Measurements from ENCODE around the gene CHIT1.

The CHIT1 gene

GRCh38 chr1:203188686-203189232 is 40.7 kb downstream of the CHIT1 start:
- H3K4me1 ChIP-seq, result peaks cover 0 to 9% (median 0%) of the 10 kb centered on the region in 4 donors
- H3K27ac ChIP-seq, result no peak overlapping the region
- no peak for TF ChIP-seq CTCF (IDR thresholded peaks at IDR 0.05)
- intact Hi-C loops (cut with DNase I; ENCODE audit: low total_unique reads), result no loop called here
- DNase-seq, result no peak
- H3K4me3 ChIP-seq, result no peak overlapping the region
- H3K27me3 ChIP-seq, result no peaks in the 10 kb centered on the region
- no peaks in the 10 kb centered on the region for H3K36me3 ChIP-seq
- H3K9me3 ChIP-seq, result no peaks in the 10 kb centered on the region

GRCh38 chr1:203187689-203188264 is 41.7 kb downstream of the CHIT1 start:
- Histone ChIP-seq H3K9me3 (no peaks in the 10 kb centered on the region), H3K27me3 (no peaks in the 10 kb centered on the region), H3K4me3 (no peak overlapping the region), H3K27ac (no peak overlapping the region), H3K4me1 (peaks cover 0 to 9% (median 0%) of the 10 kb centered on the region in 4 donors), H3K36me3 (no peaks in the 10 kb centered on the region)
- no peak for TF ChIP-seq CTCF (IDR thresholded peaks at IDR 0.05)
- no peak for DNase-seq
- intact Hi-C loops (cut with DNase I; ENCODE audit: low total_unique reads), result no loop called here

- H3K4me1 ChIP-seq, result peaks cover 0 to 9% (median 0%) of the 10 kb centered on the region in 4 donors
- no peaks in the 10 kb centered on the region for H3K9me3 ChIP-seq
- H3K36me3 ChIP-seq, result no peaks in the 10 kb centered on the region
- no peak for TF ChIP-seq CTCF (IDR thresholded peaks at IDR 0.05)
- intact Hi-C loops (cut with DNase I; ENCODE audit: low total_unique reads), result no loop called here
- H3K27me3 ChIP-seq, result no peaks in the 10 kb centered on the region
- H3K4me3 ChIP-seq, result no peak overlapping the region
- H3K27ac ChIP-seq, result no peak overlapping the region
- peak in 1 of 2 donors; percentile 4 for DNase-seq
Observed at GRCh38 chr1:203187304-203187685, 42.2 kb downstream of the CHIT1 start.

GRCh38 chr1:203186446-203187303 is 42.8 kb downstream of the CHIT1 start, which contains the start of gene CHI3L1:
CHI3L1 (minus strand) TSS chr1:203186704; CDS start chr1:203186623, 81 bp downstream.
- Histone ChIP-seq H3K4me1 (peaks cover 0 to 9% (median 0%) of the 10 kb centered on the region in 4 donors), H3K36me3 (no peaks in the 10 kb centered on the region), H3K27me3 (no peaks in the 10 kb centered on the region), H3K27ac (no peak within 1 kb of the TSS), H3K4me3 (no peak within 1 kb of the TSS), H3K9me3 (no peaks in the 10 kb centered on the region)
- no peak for TF ChIP-seq CTCF (IDR thresholded peaks at IDR 0.05)
- DNase-seq, result peak in 1 of 2 donors; percentile 46
- intact Hi-C loops (cut with DNase I; ENCODE audit: low total_unique reads), result no loop called here

GRCh38 chr1:203186091-203186445 is 43.4 kb downstream of the CHIT1 start:
- H3K27me3 ChIP-seq, result no peaks in the 10 kb centered on the region
- H3K27ac ChIP-seq, result no peak overlapping the region
- TF ChIP-seq CTCF (IDR thresholded peaks at IDR 0.05), result no peak
- peak in 1 of 2 donors; percentile 13 for DNase-seq
- no peak overlapping the region for H3K4me3 ChIP-seq
- intact Hi-C loops (cut with DNase I; ENCODE audit: low total_unique reads), result no loop called here
- no peaks in the 10 kb centered on the region for H3K36me3 ChIP-seq
- no peaks in the 10 kb centered on the region for H3K9me3 ChIP-seq
- H3K4me1 ChIP-seq, result peaks cover 0 to 9% (median 0%) of the 10 kb centered on the region in 4 donors

All from tibial artery (tissue), 4 donors.